ENCODE measurements around the gene MPP2. TPM values are rescaled to one million over a fixed set of nuclear protein-coding genes. Genes with fewer than 3 reads are reported as not detected.
"Not testable (repeated sequence)": the region's sequence is repeated elsewhere in the genome, so short reads cannot be mapped to it uniquely, and the experiment has no call there.

Gene MPP2
- total RNA-seq, 2 experiments from 2014 or later = 0.56 to 0.61 TPM

DNA sequence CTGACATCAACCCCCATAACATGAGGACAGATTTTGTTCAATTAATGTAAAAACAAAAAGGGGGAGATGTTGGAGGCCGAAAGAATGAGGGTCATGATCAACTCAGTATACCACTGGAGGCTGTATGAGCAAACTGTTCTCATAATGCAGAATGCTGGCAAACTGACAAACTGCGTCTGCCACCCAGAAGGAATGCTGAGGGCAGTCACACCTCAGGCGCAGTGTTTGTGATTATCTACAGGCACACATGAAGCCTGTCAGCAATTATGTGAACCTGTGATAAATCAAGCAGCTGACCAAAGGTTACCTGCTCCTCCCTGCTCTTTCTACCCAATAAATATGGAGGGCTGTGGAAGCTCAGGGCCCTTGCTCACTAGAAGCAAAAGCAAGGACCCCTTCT is 33.0 kb downstream of the MPP2 start:
- no peaks in the 10 kb centered on the region for H3K36me3 Mint-ChIP-seq
- no peak for ATAC-seq
- CTCF ChIA-PET = no interaction called here

DNA sequence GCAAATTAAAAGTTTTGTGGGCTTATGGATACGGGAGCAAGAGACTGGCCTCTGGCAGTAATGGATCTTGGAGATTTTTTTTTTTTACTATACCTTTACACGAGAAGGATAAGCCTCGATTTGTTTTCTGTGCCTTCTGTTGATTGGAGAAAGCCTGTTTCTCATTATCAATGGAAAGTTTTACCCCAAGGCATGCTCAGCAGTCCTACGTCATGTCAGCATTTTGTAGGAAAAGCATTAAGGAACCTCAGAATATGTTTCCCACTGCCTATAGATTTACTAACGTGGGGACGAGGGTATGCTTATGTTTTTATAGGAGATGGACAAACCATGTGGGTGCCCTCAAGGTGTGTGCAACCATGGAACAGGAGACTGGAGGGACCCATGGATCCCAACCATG is 33.5 kb downstream of the MPP2 start:
- H3K36me3 Mint-ChIP-seq = no peaks in the 10 kb centered on the region
- no peaks in the 10 kb centered on the region for H3K9me3 Mint-ChIP-seq (ENCODE audit: low read depth)
- CTCF ChIA-PET = no interaction called here
- H3K4me3 Mint-ChIP-seq = no peak overlapping the region
- peaks cover 18% of the 10 kb centered on the region for H3K27me3 Mint-ChIP-seq
- H3K4me1 Mint-ChIP-seq = no peaks in the 10 kb centered on the region
- no peak overlapping the region for H3K27ac Mint-ChIP-seq
- no peak for ATAC-seq
- no peak for DNase-seq

More for the DNA sequence above, 33.0 kb downstream of the MPP2 start:
- no peaks in the 10 kb centered on the region for H3K9me3 Mint-ChIP-seq (ENCODE audit: low read depth)
- H3K4me1 Mint-ChIP-seq = no peaks in the 10 kb centered on the region
- no peak for DNase-seq
- no peak overlapping the region for H3K27ac Mint-ChIP-seq
- no peak overlapping the region for H3K4me3 Mint-ChIP-seq
- H3K27me3 Mint-ChIP-seq = peaks cover 15% of the 10 kb centered on the region

DNA sequence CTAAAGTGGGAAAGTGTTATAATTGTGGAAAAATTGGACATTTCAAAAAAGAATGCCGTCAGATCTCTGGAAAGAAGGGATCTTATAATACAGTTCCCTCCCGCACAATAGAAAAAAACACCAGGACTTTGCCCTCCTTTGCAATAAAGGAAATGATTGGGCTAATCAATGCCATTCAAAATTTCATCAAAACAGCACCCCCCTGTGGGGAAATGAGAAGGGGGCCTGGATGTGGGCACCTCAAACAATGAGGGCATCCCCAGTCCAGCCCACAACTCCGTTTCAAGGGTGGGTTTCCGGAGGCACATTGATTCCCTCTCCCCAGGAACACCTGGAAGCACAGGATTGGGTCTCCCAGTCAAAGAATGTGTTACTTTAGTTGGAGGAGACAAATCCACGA is 34.2 kb downstream of the MPP2 start:
- Mint-ChIP-seq H3K4me1 (no peaks in the 10 kb centered on the region), H3K27me3 (peaks cover 25% of the 10 kb centered on the region), H3K9me3 (ENCODE audit: low read depth) (no peaks in the 10 kb centered on the region), H3K4me3 (no peak overlapping the region), H3K36me3 (no peaks in the 10 kb centered on the region), H3K27ac (no peak overlapping the region)
- DNase-seq (no peak), ATAC-seq (no peak)
- CTCF ChIA-PET = no interaction called here

DNA sequence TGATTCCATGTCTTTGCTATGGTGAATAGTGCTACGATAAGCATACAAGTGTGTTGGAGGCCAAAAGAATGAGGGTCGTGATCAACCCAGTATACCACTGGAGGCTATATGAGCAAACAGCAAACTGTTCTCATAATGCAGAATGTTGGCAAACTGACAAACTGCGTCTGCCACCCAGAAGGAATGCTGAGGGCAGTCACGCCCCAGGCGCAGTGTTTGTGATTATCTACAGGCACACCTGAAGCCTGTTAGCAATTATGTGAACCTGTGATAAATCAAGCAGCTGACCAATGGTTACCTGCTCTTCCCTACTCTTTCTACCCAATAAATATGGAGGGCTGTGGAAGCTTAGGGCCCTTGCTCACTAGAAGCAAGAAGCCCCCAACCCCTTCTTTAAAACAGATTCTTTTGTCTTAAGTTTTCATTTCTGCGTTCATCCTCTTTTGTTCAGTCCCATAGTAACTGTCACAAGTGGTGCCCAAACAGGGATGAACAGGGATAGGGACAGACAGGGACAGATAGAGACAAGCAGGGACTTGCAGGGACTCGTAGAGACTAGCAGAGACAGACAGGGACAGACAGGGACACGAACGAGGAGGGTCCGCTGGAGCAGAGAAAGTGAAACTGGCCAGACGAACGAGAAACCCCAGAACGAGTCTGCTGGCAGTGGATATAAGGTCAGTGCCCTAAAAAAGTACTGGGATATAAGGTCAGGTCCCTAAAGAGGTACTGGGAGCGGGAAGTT is 35.2 kb downstream of the MPP2 start:
- Mint-ChIP-seq H3K4me3 (no peak overlapping the region), H3K27ac (no peak overlapping the region), H3K27me3 (peaks cover 33% of the 10 kb centered on the region), H3K4me1 (no peaks in the 10 kb centered on the region), H3K9me3 (ENCODE audit: low read depth) (no peaks in the 10 kb centered on the region), H3K36me3 (no peaks in the 10 kb centered on the region)
- CTCF ChIA-PET = no interaction called here
- no peak for ATAC-seq
- no peak for DNase-seq

DNA sequence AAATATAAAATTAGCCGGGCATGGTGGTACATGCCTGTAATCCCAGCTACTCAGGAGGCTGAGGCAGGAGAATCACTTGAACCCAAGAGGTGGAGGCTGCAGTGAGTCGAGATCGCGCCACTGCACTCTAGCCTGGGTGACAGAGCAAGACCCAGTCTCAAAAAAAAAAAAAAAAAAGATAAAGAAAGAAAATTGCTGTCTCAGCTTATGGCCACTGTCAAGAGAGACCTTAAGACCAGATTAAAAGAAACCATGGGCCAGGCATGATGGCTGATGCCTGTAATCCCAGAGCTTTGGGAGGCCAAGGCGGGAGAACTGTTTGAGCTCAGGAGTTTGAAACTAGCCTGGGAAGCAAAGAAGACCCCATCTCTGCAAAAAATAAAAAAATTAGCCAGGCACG is 38.3 kb downstream of the MPP2 start:
- CTCF ChIA-PET = interaction anchor here (3.0 kb wide), 1 partner anchor 9 kb away, joined by 15 read pairs; no protein-coding TSS in a partner anchor
- H3K27ac Mint-ChIP-seq; DNase-seq; ATAC-seq; H3K4me1 Mint-ChIP-seq; H3K36me3 Mint-ChIP-seq; H3K9me3 Mint-ChIP-seq (ENCODE audit: low read depth); H3K4me3 Mint-ChIP-seq: not testable (repeated sequence)
- H3K27me3 Mint-ChIP-seq = peaks cover 44% of the 10 kb centered on the region

DNA sequence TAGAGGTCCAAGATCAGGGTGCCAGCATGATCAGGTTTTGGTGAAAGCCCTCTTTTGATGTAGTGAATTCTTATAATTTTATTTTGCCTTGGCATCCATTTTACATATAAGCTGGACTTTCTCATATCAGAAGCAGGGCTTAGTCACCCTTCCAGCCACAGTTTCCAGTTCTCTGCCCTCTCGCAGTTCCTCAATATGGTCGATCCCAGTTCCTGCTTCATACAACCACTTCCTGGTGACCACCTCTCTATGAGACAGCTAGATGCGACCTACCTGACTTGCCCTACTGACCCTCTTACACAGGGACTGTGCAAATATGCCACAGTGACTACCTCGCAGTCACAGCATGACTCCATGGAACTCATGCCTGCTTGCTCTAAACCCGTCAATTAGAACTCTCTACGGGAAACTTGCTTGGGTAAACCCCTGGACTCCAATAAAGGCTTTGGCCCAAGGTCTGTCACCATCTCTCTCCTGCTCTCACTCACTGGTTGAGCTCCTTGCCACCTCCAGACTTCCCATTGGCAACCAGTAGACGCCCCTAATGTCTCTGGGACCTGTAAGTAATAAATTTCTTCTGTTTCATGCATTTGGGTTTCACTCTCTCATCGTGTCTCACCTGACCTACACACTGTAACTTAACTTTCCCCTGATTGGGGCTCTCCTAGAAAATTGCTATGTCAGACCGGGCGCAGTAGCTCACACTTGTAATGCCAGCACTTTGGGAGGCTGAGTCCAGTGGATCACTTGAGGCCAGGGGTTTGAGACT is 38.9 kb downstream of the MPP2 start:
- ATAC-seq (no peak), DNase-seq (no peak)
- Mint-ChIP-seq H3K4me1 (no peaks in the 10 kb centered on the region), H3K9me3 (ENCODE audit: low read depth) (no peaks in the 10 kb centered on the region), H3K27ac (no peak overlapping the region), H3K36me3 (no peaks in the 10 kb centered on the region), H3K27me3 (peaks cover 44% of the 10 kb centered on the region), H3K4me3 (no peak overlapping the region)
- CTCF ChIA-PET = interaction anchor here (1.0 to 3.0 kb wide), 2 partner anchors 10 to 22 kb away, joined by 3 to 15 read pairs; no protein-coding TSS in a partner anchor

DNA sequence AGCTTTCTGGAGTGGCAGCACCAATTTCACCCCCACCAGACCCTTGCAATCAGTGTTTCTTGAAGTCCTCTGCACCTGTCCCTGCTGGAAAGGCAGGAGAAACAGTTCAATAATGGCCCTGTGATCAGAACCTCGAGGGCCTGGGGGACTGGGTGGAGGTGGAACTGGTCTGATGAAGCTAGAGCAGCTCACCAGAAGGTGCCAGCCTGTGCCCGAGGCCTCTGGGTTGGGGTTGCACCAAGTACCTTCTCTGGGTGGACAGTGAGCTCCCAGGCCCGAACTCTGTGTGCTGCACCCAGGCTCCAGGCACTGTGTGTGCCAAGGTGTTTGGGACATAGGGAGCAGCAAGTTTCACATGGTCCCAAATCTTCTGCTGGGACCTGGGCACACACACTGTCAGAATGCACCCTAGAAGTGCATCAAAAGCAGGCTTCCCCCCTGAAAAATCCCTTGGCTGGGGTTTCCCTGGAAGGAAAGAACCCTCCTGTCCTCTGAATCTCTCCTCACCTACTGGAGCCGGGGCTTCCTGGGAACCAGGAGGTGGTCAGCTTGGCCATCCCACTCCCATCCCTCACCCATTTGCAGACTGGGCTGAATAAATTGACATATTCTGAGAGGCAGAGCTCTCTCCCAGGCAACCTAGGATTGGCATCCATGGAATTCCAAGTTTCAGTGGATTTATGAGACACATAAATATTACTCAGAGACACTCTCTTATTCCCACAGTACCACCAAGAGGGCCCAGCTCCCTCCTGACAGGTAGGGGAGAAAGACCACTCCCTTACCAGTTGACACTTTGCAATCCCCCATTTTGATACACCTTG is 43.0 kb downstream of the MPP2 start:
- ATAC-seq = no peak
- H3K27ac Mint-ChIP-seq = no peak overlapping the region
- no peak overlapping the region for H3K4me3 Mint-ChIP-seq
- peaks cover 41% of the 10 kb centered on the region for H3K27me3 Mint-ChIP-seq
- H3K36me3 Mint-ChIP-seq = no peaks in the 10 kb centered on the region
- no peak for DNase-seq
- H3K9me3 Mint-ChIP-seq (ENCODE audit: low read depth) = no peaks in the 10 kb centered on the region
- CTCF ChIA-PET = interaction anchor here (1.0 to 1.3 kb wide), 3 partner anchors 16 to 103 kb away, joined by 3 read pairs; no protein-coding TSS in a partner anchor
- H3K4me1 Mint-ChIP-seq = no peaks in the 10 kb centered on the region

DNA sequence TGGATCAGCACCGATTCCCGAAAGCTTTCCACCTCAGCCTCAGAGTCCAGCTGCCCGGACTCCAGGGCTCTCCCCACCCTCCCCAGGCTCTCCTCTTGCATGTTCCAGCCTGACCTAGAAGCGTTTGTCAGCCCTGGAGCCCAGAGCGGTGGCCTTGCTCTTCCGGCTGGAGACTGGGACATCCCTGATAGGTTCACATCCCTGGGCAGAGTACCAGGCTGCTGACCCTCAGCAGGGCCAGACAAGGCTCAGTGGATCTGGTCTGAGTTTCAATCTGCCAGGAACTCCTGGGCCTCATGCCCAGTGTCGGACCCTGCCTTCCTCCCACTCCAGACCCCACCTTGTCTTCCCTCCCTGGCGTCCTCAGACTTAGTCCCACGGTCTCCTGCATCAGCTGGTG is 45.4 kb downstream of the MPP2 start:
- peaks cover 30% of the 10 kb centered on the region for H3K27me3 Mint-ChIP-seq
- ATAC-seq = no peak
- no peak overlapping the region for H3K4me3 Mint-ChIP-seq
- H3K9me3 Mint-ChIP-seq (ENCODE audit: low read depth) = no peaks in the 10 kb centered on the region
- no peak overlapping the region for H3K27ac Mint-ChIP-seq
- no peaks in the 10 kb centered on the region for H3K4me1 Mint-ChIP-seq
- CTCF ChIA-PET = interaction anchor here (0.6 kb wide), 1 partner anchor 35 kb away, joined by 3 read pairs; no protein-coding TSS in a partner anchor
- H3K36me3 Mint-ChIP-seq = no peaks in the 10 kb centered on the region
- DNase-seq = no peak

DNA sequence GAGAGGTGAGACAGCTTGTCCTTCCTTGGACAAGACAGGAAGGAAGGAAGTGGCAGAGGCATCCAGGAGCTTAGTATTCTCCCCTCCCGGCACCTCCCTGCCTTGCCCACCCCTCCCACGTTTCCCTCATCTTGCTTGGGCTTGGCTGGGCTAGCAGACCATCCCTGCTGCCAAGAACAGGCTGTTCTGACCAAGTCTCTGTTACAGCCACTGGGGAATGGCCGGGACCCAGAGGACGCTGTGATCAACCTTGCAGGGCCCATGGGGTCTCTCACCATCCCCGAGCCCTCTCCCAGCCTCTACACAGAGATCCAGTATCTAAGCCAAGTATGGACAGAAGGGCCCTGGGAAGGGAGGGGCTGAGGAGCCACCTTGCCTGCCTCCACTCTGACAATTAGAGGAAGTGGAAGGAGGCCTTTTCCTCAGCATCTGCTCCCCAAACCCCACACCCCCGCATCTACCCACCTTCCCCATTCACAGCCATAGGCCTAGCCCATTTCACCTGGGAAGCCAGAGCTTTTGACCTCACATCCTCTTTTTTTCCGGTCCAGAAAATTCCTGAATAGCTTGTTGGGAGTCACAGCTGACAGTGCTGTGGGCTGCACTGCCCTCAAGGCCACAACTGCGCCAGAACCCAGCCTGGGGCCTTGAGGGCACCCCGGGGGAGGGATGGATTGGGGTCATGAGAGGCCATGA is 46.3 kb downstream of the MPP2 start:
- CTCF ChIA-PET = interaction anchor here (0.6 to 0.9 kb wide), 3 partner anchors 17 to 50 kb away, joined by 3 to 7 read pairs (median 4); no protein-coding TSS in a partner anchor
- no peaks in the 10 kb centered on the region for H3K36me3 Mint-ChIP-seq
- no peak overlapping the region for H3K27ac Mint-ChIP-seq
- H3K9me3 Mint-ChIP-seq (ENCODE audit: low read depth) = no peaks in the 10 kb centered on the region
- H3K4me1 Mint-ChIP-seq = no peaks in the 10 kb centered on the region
- H3K4me3 Mint-ChIP-seq = no peak overlapping the region
- no peak for DNase-seq
- peaks cover 30% of the 10 kb centered on the region for H3K27me3 Mint-ChIP-seq
- ATAC-seq = no peak

DNA sequence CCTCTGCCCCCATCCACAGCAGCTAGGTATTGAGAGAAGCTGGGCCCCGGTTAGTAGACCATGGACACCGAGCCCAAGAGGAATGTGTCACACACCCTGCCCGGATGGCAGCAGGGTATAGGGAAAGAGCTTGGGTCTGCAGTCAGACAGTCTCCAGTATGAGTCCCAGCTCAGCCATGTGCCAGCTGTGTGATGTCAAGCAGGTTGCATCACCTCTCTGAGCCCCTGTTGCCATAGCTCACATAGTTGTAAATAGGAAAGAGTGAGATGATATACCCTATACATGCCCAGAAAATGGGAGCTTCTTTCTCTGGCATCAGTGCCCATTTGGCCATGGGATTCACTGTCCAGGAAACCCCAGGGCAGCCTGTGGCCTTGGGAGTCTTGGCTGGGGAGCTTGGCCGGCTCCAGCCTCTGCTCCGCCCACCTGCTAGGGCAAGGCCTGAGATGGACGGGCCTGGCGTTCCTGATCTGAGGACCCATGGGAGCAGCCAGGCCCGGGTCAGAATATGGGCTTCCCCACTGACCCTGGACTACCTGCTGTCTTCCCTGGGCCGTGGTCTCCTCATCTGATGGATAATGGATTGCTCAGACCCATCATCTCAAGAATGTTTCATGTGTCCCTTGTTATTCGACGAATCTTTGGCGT is 47.1 kb downstream of the MPP2 start:
- peaks cover 22% of the 10 kb centered on the region for H3K27me3 Mint-ChIP-seq
- ATAC-seq (no peak), DNase-seq (no peak)
- H3K27ac Mint-ChIP-seq = no peak overlapping the region
- H3K36me3 Mint-ChIP-seq = no peaks in the 10 kb centered on the region
- CTCF ChIA-PET = interaction anchor here (0.9 kb wide), 1 partner anchor 51 kb away, joined by 7 read pairs; no protein-coding TSS in a partner anchor
- H3K4me3 Mint-ChIP-seq = no peak overlapping the region
- no peaks in the 10 kb centered on the region for H3K9me3 Mint-ChIP-seq (ENCODE audit: low read depth)
- no peaks in the 10 kb centered on the region for H3K4me1 Mint-ChIP-seq

DNA sequence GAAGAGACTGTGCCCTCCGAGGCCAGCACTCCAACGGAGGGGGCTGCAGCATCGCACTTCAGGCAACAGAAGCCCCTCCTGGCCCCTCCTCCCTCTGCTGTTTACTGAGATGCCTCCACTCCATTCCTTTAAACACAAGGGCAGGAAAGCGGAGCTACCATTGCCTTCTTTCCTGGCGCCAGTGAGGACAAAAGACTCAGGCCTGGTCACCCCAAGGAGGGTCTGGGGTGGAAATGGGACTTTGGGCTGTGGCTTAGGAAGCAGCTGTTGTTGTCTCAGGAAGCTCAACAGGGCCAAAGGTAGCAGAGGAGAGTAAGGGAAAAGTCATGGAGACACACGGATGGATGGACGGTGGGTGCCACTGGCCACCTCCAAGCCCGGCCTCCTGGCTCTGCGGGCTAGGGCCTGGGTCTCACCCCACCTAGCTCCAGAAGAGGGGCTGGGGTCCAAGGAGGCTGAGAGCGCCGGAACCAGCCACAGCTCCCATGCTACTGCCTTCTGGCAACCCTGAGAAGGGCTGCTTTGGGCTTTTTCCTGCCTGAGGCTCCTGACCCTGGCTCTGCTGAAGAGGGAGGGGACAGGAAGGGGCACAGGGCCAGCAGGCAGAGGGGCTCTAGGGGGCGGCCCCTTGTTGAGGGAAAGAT is 49.3 kb downstream of the MPP2 start:
- DNase-seq (no peak), ATAC-seq (no peak)
- Mint-ChIP-seq H3K36me3 (no peaks in the 10 kb centered on the region), H3K27me3 (peaks cover 24% of the 10 kb centered on the region), H3K4me1 (no peaks in the 10 kb centered on the region), H3K4me3 (no peak overlapping the region), H3K27ac (no peak overlapping the region), H3K9me3 (ENCODE audit: low read depth) (no peaks in the 10 kb centered on the region)
- CTCF ChIA-PET = interaction anchor here (0.8 to 1.5 kb wide), 2 partner anchors 12 to 21 kb away, joined by 4 to 7 read pairs; partner anchors contain the start of gene CD300LG

DNA sequence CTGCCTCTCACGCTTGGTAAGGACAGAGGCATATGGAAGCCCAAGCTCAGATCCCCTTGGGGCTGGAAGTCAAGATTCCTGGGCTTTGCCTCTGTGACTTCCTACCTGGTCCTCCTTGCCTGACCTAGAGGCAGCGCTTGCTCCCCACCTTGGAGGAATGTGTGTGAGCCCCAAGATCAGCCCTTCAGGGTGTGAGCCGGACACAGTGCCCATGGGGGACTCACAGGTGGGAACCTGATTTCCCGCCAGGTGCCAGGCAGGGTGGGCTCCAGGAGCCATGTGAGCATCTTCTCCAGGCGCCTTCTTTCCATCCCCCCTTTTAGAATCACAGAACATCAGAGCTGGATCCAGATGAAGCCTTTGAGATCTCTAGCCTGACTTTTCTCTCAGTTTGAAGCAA is 50.2 kb downstream of the MPP2 start:
- H3K27me3 Mint-ChIP-seq = peaks cover 23% of the 10 kb centered on the region
- DNase-seq = no peak
- H3K4me3 Mint-ChIP-seq = no peak overlapping the region
- no peak overlapping the region for H3K27ac Mint-ChIP-seq
- H3K4me1 Mint-ChIP-seq = no peaks in the 10 kb centered on the region
- CTCF ChIA-PET = interaction anchor here (1.5 to 2.4 kb wide), 2 partner anchors 11 to 22 kb away, joined by 7 to 8 read pairs; partner anchors contain the start of gene CD300LG
- no peaks in the 10 kb centered on the region for H3K9me3 Mint-ChIP-seq (ENCODE audit: low read depth)
- no peaks in the 10 kb centered on the region for H3K36me3 Mint-ChIP-seq
- no peak for ATAC-seq

Data from activated CD8-positive, alpha-beta memory T cell treated with anti-CD3 and anti-CD28 coated beads, Interleukin-2, amount 10 ng/mL, durations not matched to agents 7 days and 5 days (primary cell).